Measurements from ENCODE around the gene FAM53B. TPM values are rescaled to one million over a fixed set of nuclear protein-coding genes. Genes with fewer than 3 reads are reported as not detected.

Gene FAM53B
- total RNA-seq, 3 donors from 2014 or later, result 17.0 to 39.7 (median 22.8) TPM

DNA sequence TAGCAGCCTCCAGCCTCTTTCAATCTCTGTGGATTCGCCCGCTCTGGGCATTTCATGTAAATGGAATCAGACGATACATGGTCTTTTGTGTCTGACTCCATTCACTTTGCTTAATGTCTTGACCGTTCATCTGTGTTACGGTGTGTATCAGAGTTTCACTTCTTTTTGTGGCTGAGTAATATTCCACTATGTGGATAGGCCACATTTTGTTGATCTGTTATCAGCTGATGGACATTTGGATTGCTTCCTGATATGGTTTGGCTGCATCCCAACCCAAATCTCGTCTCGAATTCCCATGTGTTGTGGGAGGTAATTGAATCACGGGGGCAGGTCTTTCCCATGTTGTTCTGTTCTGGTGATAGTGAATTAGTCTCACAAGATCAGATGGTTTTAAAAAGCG, 173.5 kb downstream of the FAM53B start:
- no peaks in the 10 kb centered on the region for H3K36me3 ChIP-seq
- TF ChIP-seq, protein P1, sequence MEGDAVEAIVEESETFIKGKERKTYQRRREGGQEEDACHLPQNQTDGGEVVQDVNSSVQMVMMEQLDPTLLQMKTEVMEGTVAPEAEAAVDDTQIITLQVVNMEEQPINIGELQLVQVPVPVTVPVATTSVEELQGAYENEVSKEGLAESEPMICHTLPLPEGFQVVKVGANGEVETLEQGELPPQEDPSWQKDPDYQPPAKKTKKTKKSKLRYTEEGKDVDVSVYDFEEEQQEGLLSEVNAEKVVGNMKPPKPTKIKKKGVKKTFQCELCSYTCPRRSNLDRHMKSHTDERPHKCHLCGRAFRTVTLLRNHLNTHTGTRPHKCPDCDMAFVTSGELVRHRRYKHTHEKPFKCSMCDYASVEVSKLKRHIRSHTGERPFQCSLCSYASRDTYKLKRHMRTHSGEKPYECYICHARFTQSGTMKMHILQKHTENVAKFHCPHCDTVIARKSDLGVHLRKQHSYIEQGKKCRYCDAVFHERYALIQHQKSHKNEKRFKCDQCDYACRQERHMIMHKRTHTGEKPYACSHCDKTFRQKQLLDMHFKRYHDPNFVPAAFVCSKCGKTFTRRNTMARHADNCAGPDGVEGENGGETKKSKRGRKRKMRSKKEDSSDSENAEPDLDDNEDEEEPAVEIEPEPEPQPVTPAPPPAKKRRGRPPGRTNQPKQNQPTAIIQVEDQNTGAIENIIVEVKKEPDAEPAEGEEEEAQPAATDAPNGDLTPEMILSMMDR (IDR thresholded peaks at IDR 0.05), result no peak
- no peak for TF ChIP-seq POLR2A (IDR thresholded peaks at IDR 0.05)
- TF ChIP-seq POLR2AphosphoS5 (IDR thresholded peaks at IDR 0.05), result no peak
- H3K27ac ChIP-seq, result no peak overlapping the region
- H3K4me1 ChIP-seq, result no peaks in the 10 kb centered on the region
- H3K4me3 ChIP-seq, result no peak overlapping the region
- H3K9me3 ChIP-seq, result no peaks in the 10 kb centered on the region
- no peak for DNase-seq (ENCODE audit: low spot score in 2 of 2)
- intact Hi-C loops (cut with DNase I; ENCODE audit: low total_unique reads), result no loop called here
- H3K27me3 ChIP-seq, result no peaks in the 10 kb centered on the region

DNA sequence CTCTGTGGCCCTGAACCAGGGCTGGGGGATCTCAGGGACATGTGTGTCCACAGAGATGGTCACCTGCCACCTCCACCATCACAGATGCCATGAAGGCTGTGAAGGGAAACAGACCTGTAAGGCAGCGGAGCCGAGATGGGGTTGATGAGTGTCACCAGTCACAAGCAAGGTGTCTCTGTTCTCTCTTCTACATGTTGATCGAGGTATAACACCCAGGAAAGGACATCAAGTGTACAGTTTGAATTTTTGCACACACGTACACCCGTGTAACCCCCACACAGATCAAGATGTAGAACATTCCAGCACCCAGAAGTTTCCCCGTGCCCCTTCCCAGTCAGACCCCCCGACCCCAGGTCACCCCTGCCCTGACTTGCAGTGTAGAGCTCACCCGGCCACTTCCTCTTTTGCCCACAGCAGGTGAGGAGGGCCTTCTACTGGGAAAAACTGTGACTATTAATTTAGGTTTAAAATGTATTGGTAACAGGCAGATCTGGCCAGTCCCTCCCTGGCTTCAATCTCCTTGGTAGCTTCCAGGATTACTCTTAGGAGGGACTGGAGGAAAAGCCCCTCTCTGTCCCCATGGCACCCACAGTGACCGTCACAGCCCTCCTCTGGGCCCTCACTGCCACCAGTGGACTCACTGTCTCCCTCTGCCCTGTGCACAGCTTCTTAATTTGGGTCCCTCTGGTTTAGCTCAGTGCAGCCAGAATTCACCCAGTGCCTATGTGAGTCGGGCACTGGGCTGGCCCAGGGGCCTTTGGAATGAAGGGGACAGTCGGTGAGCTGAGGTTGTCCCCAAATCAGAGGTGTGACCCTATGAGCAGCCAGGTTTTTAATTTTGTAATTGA, 174.3 kb downstream of the FAM53B start:
- H3K4me1 ChIP-seq, result no peaks in the 10 kb centered on the region
- DNase-seq (ENCODE audit: low spot score in 2 of 2), result no peak
- H3K27ac ChIP-seq, result no peak overlapping the region
- intact Hi-C loops (cut with DNase I; ENCODE audit: low total_unique reads), result no loop called here
- no peaks in the 10 kb centered on the region for H3K36me3 ChIP-seq
- TF ChIP-seq POLR2AphosphoS5 (IDR thresholded peaks at IDR 0.05) (no peak), POLR2A (IDR thresholded peaks at IDR 0.05) (no peak)
- TF ChIP-seq, protein P1 (IDR thresholded peaks at IDR 0.05), result no peak
- no peaks in the 10 kb centered on the region for H3K27me3 ChIP-seq
- H3K9me3 ChIP-seq, result no peaks in the 10 kb centered on the region
- no peak overlapping the region for H3K4me3 ChIP-seq

Other genes starting within 250 kb of the FAM53B start
- gene EEF1AKMT2, start 47.5 kb upstream of the FAM53B start, total RNA-seq, result 10 to 100 TPM; 14.1 to 23.6 (median 23.2) TPM
- 10 to 100 TPM; 11.4 to 13.9 (median 13.4) TPM for gene ABRAXAS2, start 57.4 kb upstream of the FAM53B start, total RNA-seq
- 10 to 100 TPM; 32.4 to 37.4 (median 35.1) TPM for gene ZRANB1, start 197.7 kb upstream of the FAM53B start, total RNA-seq

Measured in breast epithelium (tissue), 4 donors.